ENCODE data around the gene RHBDF2. TPM values are rescaled to one million over a fixed set of nuclear protein-coding genes. Genes with fewer than 3 reads are reported as not detected.

The RHBDF2 gene
- total RNA-seq, 3 donors from 2014 or later (not counting 1 experiment from before 2014, with no cell fraction given) = 194 to 233 (median 202) TPM

DNA sequence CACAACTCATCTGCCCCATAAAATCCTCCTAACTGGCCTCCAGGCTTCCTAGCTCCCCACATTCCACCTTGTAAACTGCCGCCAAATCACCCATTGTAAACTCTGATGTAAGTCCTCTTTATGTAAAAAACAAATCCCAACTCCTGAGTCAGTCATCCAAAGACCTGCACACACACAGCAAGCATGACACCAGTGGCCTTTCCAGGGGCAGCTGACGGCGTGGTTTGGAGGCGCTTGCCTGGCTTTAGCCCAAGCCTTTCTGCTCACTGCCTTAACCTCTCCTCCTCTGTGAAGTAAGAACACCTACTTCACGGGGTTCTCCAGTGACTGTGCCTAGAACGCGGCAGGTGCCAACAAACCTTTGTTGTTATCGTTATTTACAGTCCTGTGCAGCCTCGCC is 62.3 kb downstream of the RHBDF2 start:
- no peaks in the 10 kb centered on the region for H3K27me3 ChIP-seq (ENCODE audit: control insufficient read depth, insufficient read depth, low read length)
- TF ChIP-seq, protein P1, sequence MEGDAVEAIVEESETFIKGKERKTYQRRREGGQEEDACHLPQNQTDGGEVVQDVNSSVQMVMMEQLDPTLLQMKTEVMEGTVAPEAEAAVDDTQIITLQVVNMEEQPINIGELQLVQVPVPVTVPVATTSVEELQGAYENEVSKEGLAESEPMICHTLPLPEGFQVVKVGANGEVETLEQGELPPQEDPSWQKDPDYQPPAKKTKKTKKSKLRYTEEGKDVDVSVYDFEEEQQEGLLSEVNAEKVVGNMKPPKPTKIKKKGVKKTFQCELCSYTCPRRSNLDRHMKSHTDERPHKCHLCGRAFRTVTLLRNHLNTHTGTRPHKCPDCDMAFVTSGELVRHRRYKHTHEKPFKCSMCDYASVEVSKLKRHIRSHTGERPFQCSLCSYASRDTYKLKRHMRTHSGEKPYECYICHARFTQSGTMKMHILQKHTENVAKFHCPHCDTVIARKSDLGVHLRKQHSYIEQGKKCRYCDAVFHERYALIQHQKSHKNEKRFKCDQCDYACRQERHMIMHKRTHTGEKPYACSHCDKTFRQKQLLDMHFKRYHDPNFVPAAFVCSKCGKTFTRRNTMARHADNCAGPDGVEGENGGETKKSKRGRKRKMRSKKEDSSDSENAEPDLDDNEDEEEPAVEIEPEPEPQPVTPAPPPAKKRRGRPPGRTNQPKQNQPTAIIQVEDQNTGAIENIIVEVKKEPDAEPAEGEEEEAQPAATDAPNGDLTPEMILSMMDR (IDR thresholded peaks at IDR 0.05) = no peak
- WGBS (ENCODE audit: insufficient coverage) = 93% methylated on average over 9 of the region's 9 CpGs
- Mint-ChIP-seq H3K27me3 (ENCODE audit: low read depth in 2 of 2) (no peaks in the 10 kb centered on the region), H3K4me3 (no peak overlapping the region), H3K9me3 (no peaks in the 10 kb centered on the region), H3K36me3 (no peaks in the 10 kb centered on the region), H3K27ac (no peak overlapping the region), H3K4me1 (peaks cover 40 to 71% of the 10 kb centered on the region in 2 donors)
- ATAC-seq (no peak), DNase-seq (no peak)
- no peak overlapping the region for H3K4me3 ChIP-seq (ENCODE audit: low read length)
- intact Hi-C loops (cut with micrococcal nuclease) = no loop called here
- H3K36me3 ChIP-seq (ENCODE audit: control insufficient read depth, insufficient read depth, low read length) = no peaks in the 10 kb centered on the region
- no peak overlapping the region for H3K27ac ChIP-seq (ENCODE audit: low read length)
- H3K9me3 ChIP-seq (ENCODE audit: control insufficient read depth, insufficient read depth, low read length) = no peaks in the 10 kb centered on the region
- peaks cover 22% of the 10 kb centered on the region for H3K4me1 ChIP-seq (ENCODE audit: control insufficient read depth, insufficient read depth, low read length)

DNA sequence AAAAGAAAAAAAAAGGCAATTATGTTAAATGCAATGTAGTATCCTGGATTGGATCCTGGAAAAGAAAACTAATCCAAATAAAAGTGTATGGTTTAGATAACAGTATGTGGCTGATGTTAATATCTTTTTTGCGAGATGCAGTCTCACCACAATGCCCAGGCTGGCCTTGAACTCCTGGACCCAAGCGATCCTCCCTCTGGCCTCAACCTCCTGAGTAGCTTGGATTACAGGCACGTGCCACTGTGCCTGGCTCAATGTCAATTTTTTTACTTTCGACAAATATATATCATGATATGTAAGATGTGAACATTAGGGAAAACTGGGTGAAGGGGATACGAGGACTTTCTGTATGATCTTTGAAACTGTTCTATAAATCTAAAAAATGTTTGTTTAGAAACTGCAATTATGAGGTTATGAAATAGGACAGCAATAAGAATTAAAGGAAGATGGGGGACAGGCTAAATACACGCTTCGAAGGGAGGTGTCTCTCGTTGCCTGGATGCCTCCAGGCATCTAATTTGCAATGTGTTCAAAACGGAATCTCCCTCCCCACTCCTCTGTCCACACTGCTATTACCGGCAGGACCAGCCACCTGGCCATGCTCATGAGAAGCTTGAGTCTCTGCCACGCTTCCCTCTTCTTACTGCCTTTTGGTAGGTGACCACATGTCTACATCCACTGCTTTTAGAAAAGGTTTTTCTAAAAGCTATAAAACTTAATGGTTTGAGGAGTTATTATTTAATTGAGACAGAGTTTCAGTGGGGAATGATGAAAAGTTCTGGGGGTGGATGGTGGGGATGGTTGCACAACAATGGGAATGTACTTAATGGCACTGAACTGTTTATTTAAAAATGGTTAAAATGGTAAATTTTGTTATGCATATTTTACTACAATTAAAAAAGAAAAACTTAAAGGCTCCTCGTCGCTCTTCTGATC is 63.5 kb downstream of the RHBDF2 start:
- Mint-ChIP-seq H3K9me3 (no peaks in the 10 kb centered on the region), H3K4me1 (peaks cover 36 to 64% of the 10 kb centered on the region in 2 donors), H3K27me3 (ENCODE audit: low read depth in 2 of 2) (no peaks in the 10 kb centered on the region), H3K36me3 (no peaks in the 10 kb centered on the region), H3K4me3 (no peak overlapping the region), H3K27ac (no peak overlapping the region)
- no peak overlapping the region for H3K4me3 ChIP-seq (ENCODE audit: low read length)
- WGBS (ENCODE audit: insufficient coverage) = 94% methylated on average over 12 of the region's 13 CpGs
- H3K9me3 ChIP-seq (ENCODE audit: control insufficient read depth, insufficient read depth, low read length) = no peaks in the 10 kb centered on the region
- TF ChIP-seq, protein P1 (IDR thresholded peaks at IDR 0.05) = no peak
- ATAC-seq (no peak), DNase-seq (no peak)
- H3K27ac ChIP-seq (ENCODE audit: low read length) = no peak overlapping the region
- no peaks in the 10 kb centered on the region for H3K27me3 ChIP-seq (ENCODE audit: control insufficient read depth, insufficient read depth, low read length)
- intact Hi-C loops (cut with micrococcal nuclease) = no loop called here
- peaks cover 22% of the 10 kb centered on the region for H3K4me1 ChIP-seq (ENCODE audit: control insufficient read depth, insufficient read depth, low read length)
- H3K36me3 ChIP-seq (ENCODE audit: control insufficient read depth, insufficient read depth, low read length) = no peaks in the 10 kb centered on the region

DNA sequence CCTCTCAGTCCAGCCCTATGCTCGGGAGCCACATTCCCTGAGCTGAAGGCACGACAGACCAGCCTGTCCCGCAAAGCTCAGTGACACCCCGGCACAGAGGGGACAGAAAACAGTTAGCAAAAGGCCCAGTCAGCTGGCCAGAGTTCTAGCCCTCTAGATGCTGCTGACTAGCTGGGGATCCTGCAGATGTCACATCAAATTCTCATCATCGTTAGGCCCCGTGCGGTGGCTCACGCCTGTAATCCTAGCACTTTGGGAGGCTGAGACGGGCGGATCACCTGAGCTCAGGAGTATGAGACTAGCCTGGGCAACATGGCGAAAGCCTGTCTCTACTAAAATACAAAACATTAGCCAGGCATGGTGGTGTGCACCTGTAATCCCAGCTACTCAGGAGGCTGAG is 65.5 kb downstream of the RHBDF2 start:
- Histone ChIP-seq H3K27ac (ENCODE audit: low read length) (no peak overlapping the region), H3K9me3 (ENCODE audit: control insufficient read depth, insufficient read depth, low read length) (no peaks in the 10 kb centered on the region), H3K27me3 (ENCODE audit: control insufficient read depth, insufficient read depth, low read length) (no peaks in the 10 kb centered on the region), H3K36me3 (ENCODE audit: control insufficient read depth, insufficient read depth, low read length) (no peaks in the 10 kb centered on the region), H3K4me3 (ENCODE audit: low read length) (no peak overlapping the region), H3K4me1 (ENCODE audit: control insufficient read depth, insufficient read depth, low read length) (peaks cover 5% of the 10 kb centered on the region)
- H3K36me3 Mint-ChIP-seq = no peaks in the 10 kb centered on the region
- WGBS (ENCODE audit: insufficient coverage) = 98% methylated on average over 11 of the region's 11 CpGs
- intact Hi-C loops (cut with micrococcal nuclease) = no loop called here
- ATAC-seq (no peak), DNase-seq (no peak)
- peaks cover 18 to 44% of the 10 kb centered on the region in 2 donors for H3K4me1 Mint-ChIP-seq
- H3K27ac Mint-ChIP-seq = no peak overlapping the region
- no peak overlapping the region for H3K4me3 Mint-ChIP-seq
- TF ChIP-seq, protein P1 (IDR thresholded peaks at IDR 0.05) = no peak
- no peaks in the 10 kb centered on the region for H3K9me3 Mint-ChIP-seq
- H3K27me3 Mint-ChIP-seq (ENCODE audit: low read depth in 2 of 2) = no peaks in the 10 kb centered on the region
